ENCODE measurements around the gene KRTAP19-3. TPM values are rescaled to one million over a fixed set of nuclear protein-coding genes. Genes with fewer than 3 reads are reported as not detected.

The KRTAP19-3 gene
- polyA plus RNA-seq = not detected in 3 replicates
- polyA plus RNA-seq (2011; ENCODE audit: low read depth) = not detected
- not detected in 2 replicates for polyA plus RNA-seq (2011; cell fraction: cytosol; rRNA removed)
- not detected in 2 replicates for polyA plus RNA-seq (2011; cell fraction: nucleus; rRNA removed)
- not detected in 2 replicates for polyA plus RNA-seq (2012; ENCODE audit: low replicate concordance)
- polyA minus RNA-seq = not detected in 3 replicates
- polyA minus RNA-seq (2011; cell fraction: cytosol; rRNA and poly(A)+ RNA removed) = not detected
- not detected in 2 replicates for polyA minus RNA-seq (2011; cell fraction: nucleus; rRNA and poly(A)+ RNA removed)

DNA sequence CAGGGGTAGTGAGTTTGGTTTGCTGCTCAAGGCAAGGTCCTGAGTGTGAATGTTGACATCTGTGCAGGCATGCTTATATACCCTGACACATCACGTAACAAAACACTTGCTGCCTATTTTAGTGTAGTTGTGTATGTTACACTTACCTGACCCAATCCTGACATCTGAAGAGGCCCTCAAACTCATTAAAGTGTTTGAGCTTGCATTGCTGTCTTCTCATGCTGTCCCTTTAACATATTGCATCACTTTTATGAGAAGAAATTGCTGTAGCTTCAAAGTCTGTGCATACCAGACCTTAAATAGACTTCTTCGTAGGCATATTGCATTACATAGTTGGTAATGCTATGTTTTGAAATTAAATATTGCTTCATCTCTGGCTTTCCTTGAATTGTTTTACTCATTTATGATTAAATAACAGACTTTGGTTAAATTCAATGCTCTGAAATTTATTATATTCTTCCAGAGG is at the start of gene KRTAP19-3:
Gene KRTAP19-3, minus strand, starts transcription at position 51 of the 466 bp plus-strand sequence. CDS start 56 bp downstream, outside the sequence.
- no peak for FAIRE-seq
- Histone ChIP-seq H3K4me3 (ENCODE audit: control insufficient read depth in 2 of 3, extremely low read depth in 1 of 3, insufficient read depth in 2 of 3, low read depth in 1 of 3, low read length in 3 of 3) (no peak within 1 kb of the TSS), H3K9me1 (ENCODE audit: control insufficient read depth, extremely low read depth, insufficient read depth, low read length) (no peaks in the 10 kb centered on the region), H3K79me2 (ENCODE audit: control insufficient read depth, insufficient read depth, low read length) (no peaks in the 10 kb centered on the region), H3K36me3 (ENCODE audit: control insufficient read depth in 2 of 2, extremely low read depth in 1 of 2, insufficient read depth in 2 of 2, low read length in 2 of 2) (no peaks in the 10 kb centered on the region), H3K9me3 (ENCODE audit: control insufficient read depth, low read depth, low read length) (no peaks in the 10 kb centered on the region), H3K4me2 (ENCODE audit: control insufficient read depth, extremely low read depth, insufficient read depth, low read depth, low read length) (no peak within 1 kb of the TSS), H3K9ac (ENCODE audit: control insufficient read depth, extremely low read depth, insufficient read depth, low read length) (no peak within 1 kb of the TSS), H3K4me1 (ENCODE audit: control insufficient read depth, extremely low read depth, insufficient read depth, low read length) (no peaks in the 10 kb centered on the region), H2AFZ (ENCODE audit: control insufficient read depth, low read length) (no peak within 1 kb of the TSS), H3K27ac (ENCODE audit: control insufficient read depth, insufficient read depth, low read length) (no peak within 1 kb of the TSS), H4K20me1 (ENCODE audit: control insufficient read depth, extremely low read depth, insufficient read depth, low read length) (no peaks in the 10 kb centered on the region), H3K27me3 (ENCODE audit: control insufficient read depth, extremely low read depth, insufficient read depth, low read length) (no peaks in the 10 kb centered on the region)
- dilution Hi-C loops (cut with MboI; ENCODE audit: extremely low pct_ligation_motif_present, low sequenced_read_pairs) = no loop called here
- no peak for DNase-seq (ENCODE audit: low read depth, low spot score)
- TF ChIP-seq EZH2 (IDR thresholded peaks at IDR 0.05; ENCODE audit: low read length) = no peak

DNA sequence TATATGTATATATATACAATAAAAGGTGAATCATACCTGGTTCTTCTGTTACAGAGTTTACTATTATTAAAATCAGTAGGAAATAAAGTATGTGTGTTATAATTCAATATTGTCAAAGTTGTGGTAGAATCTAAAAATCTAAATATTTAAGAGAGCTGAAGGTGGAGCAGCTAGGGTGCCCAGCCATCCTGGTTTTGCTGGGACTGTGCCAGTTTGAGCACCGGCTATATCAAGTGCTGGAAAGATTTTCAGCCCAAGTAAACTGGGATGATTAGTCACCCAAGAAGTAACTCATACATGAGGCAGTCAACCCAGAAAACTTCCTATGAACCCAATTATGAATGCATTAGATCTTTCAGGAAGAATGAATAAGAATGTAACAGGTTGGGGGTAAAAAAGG is 27.1 kb upstream of the KRTAP19-3 start:
- H4K20me1 ChIP-seq (ENCODE audit: control insufficient read depth, extremely low read depth, insufficient read depth, low read length) = no peaks in the 10 kb centered on the region
- FAIRE-seq (no peak), DNase-seq (ENCODE audit: low read depth, low spot score) (no peak)
- dilution Hi-C loops (cut with MboI; ENCODE audit: extremely low pct_ligation_motif_present, low sequenced_read_pairs) = no loop called here
- H3K9me1 ChIP-seq (ENCODE audit: control insufficient read depth, extremely low read depth, insufficient read depth, low read length) = no peaks in the 10 kb centered on the region
- no peaks in the 10 kb centered on the region for H3K9me3 ChIP-seq (ENCODE audit: control insufficient read depth, low read depth, low read length)
- H3K79me2 ChIP-seq (ENCODE audit: control insufficient read depth, insufficient read depth, low read length) = no peaks in the 10 kb centered on the region
- no peaks in the 10 kb centered on the region for H3K4me1 ChIP-seq (ENCODE audit: control insufficient read depth, extremely low read depth, insufficient read depth, low read length)
- H3K9ac ChIP-seq (ENCODE audit: control insufficient read depth, extremely low read depth, insufficient read depth, low read length) = no peak overlapping the region
- TF ChIP-seq EZH2 (IDR thresholded peaks at IDR 0.05; ENCODE audit: low read length) = no peak
- TF ChIP-seq, protein P1, sequence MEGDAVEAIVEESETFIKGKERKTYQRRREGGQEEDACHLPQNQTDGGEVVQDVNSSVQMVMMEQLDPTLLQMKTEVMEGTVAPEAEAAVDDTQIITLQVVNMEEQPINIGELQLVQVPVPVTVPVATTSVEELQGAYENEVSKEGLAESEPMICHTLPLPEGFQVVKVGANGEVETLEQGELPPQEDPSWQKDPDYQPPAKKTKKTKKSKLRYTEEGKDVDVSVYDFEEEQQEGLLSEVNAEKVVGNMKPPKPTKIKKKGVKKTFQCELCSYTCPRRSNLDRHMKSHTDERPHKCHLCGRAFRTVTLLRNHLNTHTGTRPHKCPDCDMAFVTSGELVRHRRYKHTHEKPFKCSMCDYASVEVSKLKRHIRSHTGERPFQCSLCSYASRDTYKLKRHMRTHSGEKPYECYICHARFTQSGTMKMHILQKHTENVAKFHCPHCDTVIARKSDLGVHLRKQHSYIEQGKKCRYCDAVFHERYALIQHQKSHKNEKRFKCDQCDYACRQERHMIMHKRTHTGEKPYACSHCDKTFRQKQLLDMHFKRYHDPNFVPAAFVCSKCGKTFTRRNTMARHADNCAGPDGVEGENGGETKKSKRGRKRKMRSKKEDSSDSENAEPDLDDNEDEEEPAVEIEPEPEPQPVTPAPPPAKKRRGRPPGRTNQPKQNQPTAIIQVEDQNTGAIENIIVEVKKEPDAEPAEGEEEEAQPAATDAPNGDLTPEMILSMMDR (optimal IDR thresholded peaks at IDR 0.05 in 1 of 3, IDR thresholded peaks at IDR 0.05 in 1 of 3, conservative IDR thresholded peaks at IDR 0.05 in 1 of 3; ENCODE audit: extremely low read depth in 1 of 3, insufficient read depth in 2 of 3, low read length in 3 of 3) = no peak
- no peak overlapping the region for H2AFZ ChIP-seq (ENCODE audit: control insufficient read depth, low read length)
- no peak overlapping the region for H3K27ac ChIP-seq (ENCODE audit: control insufficient read depth, insufficient read depth, low read length)
- H3K27me3 ChIP-seq (ENCODE audit: control insufficient read depth, extremely low read depth, insufficient read depth, low read length) = no peaks in the 10 kb centered on the region
- H3K36me3 ChIP-seq (ENCODE audit: control insufficient read depth in 2 of 2, extremely low read depth in 1 of 2, insufficient read depth in 2 of 2, low read length in 2 of 2) = no peaks in the 10 kb centered on the region
- H3K4me2 ChIP-seq (ENCODE audit: control insufficient read depth, extremely low read depth, insufficient read depth, low read depth, low read length) = no peak overlapping the region
- no peak overlapping the region for H3K4me3 ChIP-seq (ENCODE audit: control insufficient read depth in 2 of 3, extremely low read depth in 1 of 3, insufficient read depth in 2 of 3, low read depth in 1 of 3, low read length in 3 of 3)

Measured in keratinocyte (primary cell).